HFF-Myc (cell line): Measurements from ENCODE around the gene RNF13.

Experiments used
- DNase-seq: peaks from one replicate; pipeline ENCODE4 v3.0.0-alpha.2; 2011; ENCODE audit warnings: low read depth; ENCODE audit errors: extremely low read depth
- H3K4me3 ChIP-seq: replicated peaks from 2 replicates; pipeline ENCODE4 v1.5.1; 2011; ENCODE audit warnings: low read depth, mild to moderate bottlenecking, control low read depth, low read length
- TF ChIP-seq, protein P1 (sequence below): IDR thresholded peaks from 2 replicates; pipeline ENCODE4 v1.5.1; 2012; ENCODE audit warnings: mild to moderate bottlenecking, low read depth, low read length, control low read depth; ENCODE audit errors: missing control alignments

Gene RNF13

DNA sequence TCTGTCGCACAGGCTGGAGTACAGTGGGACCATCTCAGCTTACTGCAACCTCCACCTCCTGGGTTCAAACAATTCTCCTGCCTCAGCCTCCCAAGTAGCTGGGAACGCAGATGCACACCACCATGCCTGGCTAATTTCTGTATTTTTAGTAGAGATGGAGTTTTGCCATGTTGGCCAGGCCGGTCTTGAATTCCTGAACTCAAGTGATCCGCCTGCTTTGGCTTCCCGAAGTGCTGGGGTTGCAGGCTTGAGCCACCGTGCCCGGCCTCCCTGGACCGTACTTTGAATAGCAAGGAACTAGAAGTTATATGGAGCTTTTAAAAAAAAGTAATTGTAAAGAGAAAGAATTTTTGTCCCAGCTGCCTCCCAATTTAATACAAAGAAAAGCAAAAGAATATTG is 12.3 kb upstream of the RNF13 start:
- H3K4me3 ChIP-seq: no peak overlapping the region
- TF ChIP-seq, protein P1, sequence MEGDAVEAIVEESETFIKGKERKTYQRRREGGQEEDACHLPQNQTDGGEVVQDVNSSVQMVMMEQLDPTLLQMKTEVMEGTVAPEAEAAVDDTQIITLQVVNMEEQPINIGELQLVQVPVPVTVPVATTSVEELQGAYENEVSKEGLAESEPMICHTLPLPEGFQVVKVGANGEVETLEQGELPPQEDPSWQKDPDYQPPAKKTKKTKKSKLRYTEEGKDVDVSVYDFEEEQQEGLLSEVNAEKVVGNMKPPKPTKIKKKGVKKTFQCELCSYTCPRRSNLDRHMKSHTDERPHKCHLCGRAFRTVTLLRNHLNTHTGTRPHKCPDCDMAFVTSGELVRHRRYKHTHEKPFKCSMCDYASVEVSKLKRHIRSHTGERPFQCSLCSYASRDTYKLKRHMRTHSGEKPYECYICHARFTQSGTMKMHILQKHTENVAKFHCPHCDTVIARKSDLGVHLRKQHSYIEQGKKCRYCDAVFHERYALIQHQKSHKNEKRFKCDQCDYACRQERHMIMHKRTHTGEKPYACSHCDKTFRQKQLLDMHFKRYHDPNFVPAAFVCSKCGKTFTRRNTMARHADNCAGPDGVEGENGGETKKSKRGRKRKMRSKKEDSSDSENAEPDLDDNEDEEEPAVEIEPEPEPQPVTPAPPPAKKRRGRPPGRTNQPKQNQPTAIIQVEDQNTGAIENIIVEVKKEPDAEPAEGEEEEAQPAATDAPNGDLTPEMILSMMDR: no peak
- DNase-seq: no peak

DNA sequence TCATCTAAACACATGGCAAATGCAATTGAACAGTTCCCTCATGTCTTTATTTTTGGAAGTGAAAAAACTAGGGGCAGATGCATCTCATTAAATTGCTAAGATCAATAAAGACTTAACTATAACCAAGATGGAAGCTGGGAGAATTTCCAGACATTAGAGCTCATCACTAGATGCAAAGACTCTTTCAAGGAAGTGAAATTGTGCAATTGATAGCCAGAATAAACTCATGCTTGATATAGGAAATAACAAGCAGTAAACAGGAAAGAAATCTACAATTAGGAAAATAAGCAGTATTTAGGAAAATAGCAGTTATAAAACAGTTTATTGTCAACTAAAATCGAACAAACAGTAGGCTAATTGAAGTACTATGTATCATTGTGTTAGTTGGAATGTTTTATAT is 11.8 kb upstream of the RNF13 start:
- TF ChIP-seq, protein P1: no peak
- DNase-seq: no peak
- H3K4me3 ChIP-seq: no peak overlapping the region

DNA sequence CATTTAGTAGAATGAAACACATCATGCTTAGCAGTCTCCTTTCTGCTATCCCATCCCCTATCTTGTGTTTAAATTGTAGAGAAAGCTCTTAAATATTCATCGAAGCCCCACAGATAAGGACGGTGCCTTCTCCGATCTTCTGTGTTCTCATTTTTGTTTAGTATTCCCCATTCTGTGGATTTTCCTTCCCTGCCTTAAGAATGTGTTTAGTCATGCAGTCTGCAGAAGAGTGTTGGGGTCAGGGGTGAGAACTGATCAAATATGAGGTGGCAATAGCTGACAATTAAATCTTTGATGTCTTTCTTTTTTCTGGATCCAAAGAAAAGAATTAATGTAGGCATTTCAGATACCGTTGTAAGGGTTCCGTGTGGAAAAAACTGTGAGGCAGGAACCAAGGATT is 11.4 kb upstream of the RNF13 start:
- TF ChIP-seq, protein P1: no peak
- DNase-seq: no peak
- H3K4me3 ChIP-seq: no peak overlapping the region

DNA sequence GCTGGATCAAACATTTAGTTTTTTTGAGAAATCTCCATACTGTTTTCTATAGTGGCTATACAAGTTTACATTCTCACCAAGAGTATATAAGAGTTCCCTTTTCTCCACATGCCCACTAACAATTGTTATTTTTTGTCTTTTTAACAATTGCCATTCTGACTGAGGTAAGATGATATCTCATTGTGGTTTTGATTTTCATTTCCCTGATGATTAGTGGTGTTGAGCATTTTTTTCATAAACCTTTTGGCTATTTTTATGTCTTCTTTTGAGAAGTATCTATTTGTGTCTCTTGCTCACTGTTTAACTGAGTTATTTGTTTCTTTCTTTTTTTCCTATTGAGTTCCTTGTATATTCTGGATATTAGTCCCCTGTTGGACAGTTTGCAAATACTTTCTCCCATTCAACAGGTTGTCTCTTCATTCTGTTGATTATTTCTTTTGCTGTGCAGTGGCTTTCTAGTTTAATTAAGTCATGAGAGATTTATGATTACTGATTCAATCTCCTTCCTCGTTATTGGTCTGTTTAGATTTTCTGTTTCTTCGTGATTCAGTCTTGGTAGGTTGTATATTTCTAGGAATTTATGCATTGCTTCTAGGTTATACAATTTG is 6.7 kb upstream of the RNF13 start:
- H3K4me3 ChIP-seq: no peak overlapping the region
- TF ChIP-seq, protein P1: no peak
- DNase-seq: no peak

DNA sequence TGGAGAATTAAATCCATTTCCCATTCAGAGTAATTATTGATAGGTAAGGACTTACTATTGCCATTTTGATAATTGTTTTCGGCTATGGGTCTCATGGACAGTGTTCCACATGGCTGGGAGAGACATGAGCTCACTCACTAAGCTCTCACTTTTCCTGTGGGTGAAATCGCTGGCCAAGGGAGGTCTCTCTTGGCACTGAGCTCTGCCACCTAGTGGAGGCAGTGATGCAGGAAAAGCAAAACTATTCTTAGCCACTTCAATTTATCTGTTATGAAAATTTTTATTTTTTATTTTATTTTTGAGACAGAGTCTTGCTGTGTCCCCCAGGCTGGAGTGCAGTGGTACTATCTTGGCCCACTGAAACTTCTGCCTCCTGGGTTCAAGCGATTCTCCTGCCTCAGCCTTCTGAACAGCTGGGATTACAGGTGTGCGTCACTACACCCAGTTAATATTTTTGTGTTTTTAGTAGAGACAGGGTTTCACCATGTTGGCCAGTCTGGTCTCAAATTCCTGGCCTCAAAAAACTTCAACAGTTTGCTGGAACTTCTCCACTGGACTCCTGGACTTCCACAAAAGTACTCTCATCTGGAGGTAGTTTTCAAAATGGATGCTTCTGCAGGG is 4.7 kb upstream of the RNF13 start:
- DNase-seq: peak; percentile 63
- TF ChIP-seq, protein P1: peak; percentile 91
- H3K4me3 ChIP-seq: no peak overlapping the region

DNA sequence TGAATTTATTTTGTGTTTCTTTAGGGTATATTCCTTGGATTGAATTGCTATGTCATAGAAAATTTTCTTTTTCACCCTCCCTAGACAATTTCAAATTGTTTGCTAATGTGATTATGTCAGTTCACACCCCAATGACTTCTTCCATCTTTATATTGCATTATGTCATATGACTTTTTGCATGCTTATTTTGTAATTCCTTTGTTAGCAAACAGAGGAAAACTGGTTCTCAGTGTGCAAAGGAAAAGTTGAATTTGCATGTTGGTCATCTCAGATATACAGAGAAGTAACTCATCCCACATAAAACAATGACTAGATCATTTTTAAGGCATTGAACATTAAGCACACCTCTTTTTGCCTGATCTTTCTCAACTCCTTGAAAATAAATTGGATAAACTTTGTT is 3.3 kb upstream of the RNF13 start:
- H3K4me3 ChIP-seq: no peak overlapping the region
- TF ChIP-seq, protein P1: no peak
- DNase-seq: no peak
